ENCODE data around the gene ADAMTSL2. TPM values are rescaled to one million over a fixed set of nuclear protein-coding genes. Genes with fewer than 3 reads are reported as not detected.

The ADAMTSL2 gene
- total RNA-seq, 1 donor from 2014 or later = 0.65 TPM

DNA sequence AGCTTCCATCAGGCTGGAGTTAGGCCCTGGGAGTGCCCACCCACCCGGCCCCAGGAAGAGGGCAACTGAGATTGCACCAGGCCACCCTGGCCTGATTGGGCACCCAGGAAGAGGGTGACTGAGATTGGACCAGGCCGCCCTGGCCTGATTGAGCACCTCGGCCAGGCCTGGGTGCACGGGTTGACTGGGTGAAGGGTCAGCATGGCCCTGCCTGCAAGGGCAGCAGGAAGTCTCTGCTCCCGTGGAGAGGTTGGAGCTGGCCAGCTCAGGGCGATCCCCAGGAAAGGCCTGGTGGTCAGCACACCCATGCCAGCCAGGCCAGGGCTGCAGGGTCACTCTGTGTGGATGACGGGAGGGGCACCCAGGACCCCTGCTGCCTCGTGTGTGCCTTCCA is 11.8 kb downstream of the ADAMTSL2 start:
- no peaks in the 10 kb centered on the region for H3K9me3 Mint-ChIP-seq
- no peak overlapping the region for H3K27ac Mint-ChIP-seq
- no peaks in the 10 kb centered on the region for H3K4me1 Mint-ChIP-seq (ENCODE audit: unreplicated experiment)
- H3K36me3 Mint-ChIP-seq = no peaks in the 10 kb centered on the region
- no peak for DNase-seq (ENCODE audit: extremely low spot score, unreplicated experiment)
- H3K27me3 Mint-ChIP-seq = peaks cover 5% of the 10 kb centered on the region
- H3K4me3 Mint-ChIP-seq = no peak overlapping the region
- TF ChIP-seq CTCF (conservative IDR thresholded peaks at IDR 0.05) = no peak

- H3K9me3 Mint-ChIP-seq = no peaks in the 10 kb centered on the region
- no peak overlapping the region for H3K4me3 Mint-ChIP-seq
- no peaks in the 10 kb centered on the region for H3K36me3 Mint-ChIP-seq
- peaks cover under 1% of the 10 kb centered on the region for H3K4me1 Mint-ChIP-seq (ENCODE audit: unreplicated experiment)
- no peak overlapping the region for H3K27ac Mint-ChIP-seq
- peaks cover 5% of the 10 kb centered on the region for H3K27me3 Mint-ChIP-seq
- no peak for TF ChIP-seq CTCF (conservative IDR thresholded peaks at IDR 0.05)
- DNase-seq (ENCODE audit: extremely low spot score, unreplicated experiment) = no peak
Observed at GRCh38 chr9:133547116-133547515, 12.6 kb downstream of the ADAMTSL2 start.

- H3K27ac Mint-ChIP-seq = no peak overlapping the region
Observed at GRCh38 chr9:133551446-133551845, 16.9 kb downstream of the ADAMTSL2 start.

GRCh38 chr9:133552236-133552635 is 17.7 kb downstream of the ADAMTSL2 start:
- Mint-ChIP-seq H3K36me3 (no peaks in the 10 kb centered on the region), H3K9me3 (no peaks in the 10 kb centered on the region), H3K27ac (no peak overlapping the region), H3K4me1 (ENCODE audit: unreplicated experiment) (peaks cover 8% of the 10 kb centered on the region), H3K27me3 (peaks cover 8% of the 10 kb centered on the region), H3K4me3 (no peak overlapping the region)
- no peak for DNase-seq (ENCODE audit: extremely low spot score, unreplicated experiment)
- no peak for TF ChIP-seq CTCF (conservative IDR thresholded peaks at IDR 0.05)

More at GRCh38 chr9:133551446-133551845, 16.9 kb downstream of the ADAMTSL2 start:
- no peak for TF ChIP-seq CTCF (conservative IDR thresholded peaks at IDR 0.05)
- no peak overlapping the region for H3K4me3 Mint-ChIP-seq
- no peaks in the 10 kb centered on the region for H3K9me3 Mint-ChIP-seq
- no peak for DNase-seq (ENCODE audit: extremely low spot score, unreplicated experiment)
- no peaks in the 10 kb centered on the region for H3K36me3 Mint-ChIP-seq
- peaks cover 8% of the 10 kb centered on the region for H3K4me1 Mint-ChIP-seq (ENCODE audit: unreplicated experiment)
- H3K27me3 Mint-ChIP-seq = peaks cover 8% of the 10 kb centered on the region

- Mint-ChIP-seq H3K4me3 (no peak overlapping the region), H3K4me1 (ENCODE audit: unreplicated experiment) (peaks cover 15% of the 10 kb centered on the region), H3K9me3 (no peaks in the 10 kb centered on the region), H3K27me3 (peaks cover 8% of the 10 kb centered on the region), H3K27ac (no peak overlapping the region), H3K36me3 (no peaks in the 10 kb centered on the region)
- no peak for TF ChIP-seq CTCF (conservative IDR thresholded peaks at IDR 0.05)
- DNase-seq (ENCODE audit: extremely low spot score, unreplicated experiment) = no peak
Observed at GRCh38 chr9:133553123-133553522, 18.6 kb downstream of the ADAMTSL2 start.
